ENCODE results near the gene RFC5.

Gene RFC5

GRCh38 chr12:118034429-118035189 lies 18.1 kb downstream of the RFC5 start:
- Histone ChIP-seq H2AFZ (ENCODE audit: low read depth, low read length, severe bottlenecking) (no peak overlapping the region), H3K36me3 (ENCODE audit: low read length) (peaks cover 22% of the 10 kb centered on the region; the same call in 1 of the 2 replicates), H4K20me1 (ENCODE audit: low read depth, low read length) (no peaks in the 10 kb centered on the region), H3K9me3 (ENCODE audit: insufficient read depth, low read length) (no peaks in the 10 kb centered on the region), H3K4me3 (ENCODE audit: insufficient read depth, low read length, poor library complexity, severe bottlenecking) (no peak overlapping the region), H3K9me2 (replicated peaks; ENCODE audit: insufficient read depth, low read length) (no peaks in the 10 kb centered on the region), H3K79me2 (ENCODE audit: insufficient read depth, low read length) (no peaks in the 10 kb centered on the region), H3K9ac (ENCODE audit: low read length) (no peak overlapping the region), H3K27me3 (ENCODE audit: low read length) (no peaks in the 10 kb centered on the region), H3K27ac (ENCODE audit: low read depth, low read length) (no peak overlapping the region), H3F3A (ENCODE audit: insufficient read depth) (no peaks in the 10 kb centered on the region), H3K4me2 (ENCODE audit: low read depth, low read length, poor library complexity, severe bottlenecking) (no peak overlapping the region)
- no peak for TF ChIP-seq EZH2phosphoT487 (conservative IDR thresholded peaks at IDR 0.05; ENCODE audit: low read length)
- TF ChIP-seq CTCF (IDR thresholded peaks at IDR 0.05; ENCODE audit: insufficient read depth, low read length, poor library complexity, severe bottlenecking), result no peak

- H3K9me3 ChIP-seq (ENCODE audit: insufficient read depth, low read length), result no peaks in the 10 kb centered on the region
- H3K27me3 ChIP-seq (ENCODE audit: low read length), result no peaks in the 10 kb centered on the region
- H3K9me2 ChIP-seq (replicated peaks; ENCODE audit: insufficient read depth, low read length), result no peaks in the 10 kb centered on the region
- H3K79me2 ChIP-seq (ENCODE audit: insufficient read depth, low read length), result no peaks in the 10 kb centered on the region
- H3K9ac ChIP-seq (ENCODE audit: low read length), result no peak overlapping the region
- H4K20me1 ChIP-seq (ENCODE audit: low read depth, low read length), result no peaks in the 10 kb centered on the region
- H3K27ac ChIP-seq (ENCODE audit: low read depth, low read length), result no peak overlapping the region; the same call in 1 of the 2 replicates
- H3F3A ChIP-seq (ENCODE audit: insufficient read depth), result no peaks in the 10 kb centered on the region
- no peak overlapping the region for H2AFZ ChIP-seq (ENCODE audit: low read depth, low read length, severe bottlenecking)
- H3K4me3 ChIP-seq (ENCODE audit: insufficient read depth, low read length, poor library complexity, severe bottlenecking), result no peak overlapping the region
- peaks cover 22% of the 10 kb centered on the region; the same call in 1 of the 2 replicates for H3K36me3 ChIP-seq (ENCODE audit: low read length)
- TF ChIP-seq EZH2phosphoT487 (conservative IDR thresholded peaks at IDR 0.05; ENCODE audit: low read length) (no peak), CTCF (IDR thresholded peaks at IDR 0.05; ENCODE audit: insufficient read depth, low read length, poor library complexity, severe bottlenecking) (no peak)
- no peak overlapping the region for H3K4me2 ChIP-seq (ENCODE audit: low read depth, low read length, poor library complexity, severe bottlenecking)
Measured at GRCh38 chr12:118035190-118036041, 18.9 kb downstream of the RFC5 start.

GRCh38 chr12:118036672-118037411 lies 20.3 kb downstream of the RFC5 start:
- TF ChIP-seq EZH2phosphoT487 (conservative IDR thresholded peaks at IDR 0.05; ENCODE audit: low read length), result no peak
- TF ChIP-seq CTCF (IDR thresholded peaks at IDR 0.05; ENCODE audit: insufficient read depth, low read length, poor library complexity, severe bottlenecking), result no peak
- no peaks in the 10 kb centered on the region for H3F3A ChIP-seq (ENCODE audit: insufficient read depth)
- no peaks in the 10 kb centered on the region for H3K27me3 ChIP-seq (ENCODE audit: low read length)
- H3K9me2 ChIP-seq (replicated peaks; ENCODE audit: insufficient read depth, low read length), result no peaks in the 10 kb centered on the region
- no peak overlapping the region for H3K4me3 ChIP-seq (ENCODE audit: insufficient read depth, low read length, poor library complexity, severe bottlenecking)
- H3K9ac ChIP-seq (ENCODE audit: low read length), result no peak overlapping the region
- peaks cover 13% of the 10 kb centered on the region; the same call in 1 of the 2 replicates for H3K36me3 ChIP-seq (ENCODE audit: low read length)
- no peak overlapping the region for H3K27ac ChIP-seq (ENCODE audit: low read depth, low read length)
- no peak overlapping the region for H3K4me2 ChIP-seq (ENCODE audit: low read depth, low read length, poor library complexity, severe bottlenecking)
- H2AFZ ChIP-seq (ENCODE audit: low read depth, low read length, severe bottlenecking), result no peak overlapping the region
- H4K20me1 ChIP-seq (ENCODE audit: low read depth, low read length), result no peaks in the 10 kb centered on the region
- H3K9me3 ChIP-seq (ENCODE audit: insufficient read depth, low read length), result no peaks in the 10 kb centered on the region
- H3K79me2 ChIP-seq (ENCODE audit: insufficient read depth, low read length), result no peaks in the 10 kb centered on the region
